Stimulated activated CD4-positive, alpha-beta T cell treated with anti-CD3 and anti-CD28 coated beads, Interleukin-4, amount 100 ng/mL, for 48 hours (primary cell): ENCODE data around the gene MYL4.
"Not testable (repeated sequence)": the region's sequence is repeated elsewhere in the genome, so short reads cannot be mapped to it uniquely, and the experiment has no call there.

Experiments
- DNase-seq, 2 donors: peaks; one replicate each; pipeline ENCODE4 v3.0.0-alpha.2; 2020; ENCODE audit warnings: low read depth in 2 of 2

Gene MYL4

GRCh38 chr17:47208744-47209488 lies at the start of gene MYL4:
Gene MYL4 (plus strand): TSS chr17:47209348. CDS start chr17:47209423, 75 bp downstream.
- no peak for DNase-seq

- DNase-seq: no peak
These were observed 47.0 kb upstream of the MYL4 start for GRCh38 chr17:47162013-47162622.

GRCh38 chr17:47164263-47164662 lies 44.9 kb upstream of the MYL4 start:
- no peak for DNase-seq

GRCh38 chr17:47165137-47165536 lies 44.0 kb upstream of the MYL4 start:
- no peak for DNase-seq

GRCh38 chr17:47166854-47167253 lies 42.3 kb upstream of the MYL4 start:
- DNase-seq: not testable (repeated sequence)

GRCh38 chr17:47168896-47169295 lies 40.3 kb upstream of the MYL4 start:
- not testable (repeated sequence) for DNase-seq

GRCh38 chr17:47170710-47171109 lies 38.4 kb upstream of the MYL4 start:
- no peak for DNase-seq

- DNase-seq: no peak
These were observed 36.2 kb upstream of the MYL4 start for GRCh38 chr17:47172696-47173565.

- DNase-seq: not testable (repeated sequence)
These were observed 34.3 kb upstream of the MYL4 start for GRCh38 chr17:47174823-47175222.

- no peak for DNase-seq
These were observed 32.7 kb upstream of the MYL4 start for GRCh38 chr17:47176389-47176826.

- no peak for DNase-seq
These were observed 31.9 kb upstream of the MYL4 start for GRCh38 chr17:47177261-47177660.

- no peak for DNase-seq
These were observed 30.0 kb upstream of the MYL4 start for GRCh38 chr17:47179141-47179540.

GRCh38 chr17:47180337-47180736 lies 28.8 kb upstream of the MYL4 start:
- no peak for DNase-seq

GRCh38 chr17:47180988-47181387 lies 28.2 kb upstream of the MYL4 start:
- DNase-seq: not testable (repeated sequence)

GRCh38 chr17:47184681-47185080 lies 24.5 kb upstream of the MYL4 start:
- no peak for DNase-seq

GRCh38 chr17:47188271-47188875 lies 20.8 kb upstream of the MYL4 start:
- DNase-seq: no peak

- peak; percentile 100 for DNase-seq
These were observed 20.0 kb upstream of the MYL4 start, which contains the start of gene CDC27 for GRCh38 chr17:47188876-47189731. Gene CDC27 (minus strand): TSS chr17:47189295. CDS start chr17:47189172, 123 bp downstream.

GRCh38 chr17:47189732-47190237 lies 19.4 kb upstream of the MYL4 start:
- DNase-seq: no peak

GRCh38 chr17:47190243-47190642 lies 18.9 kb upstream of the MYL4 start:
- DNase-seq: no peak

GRCh38 chr17:47190770-47191169 lies 18.4 kb upstream of the MYL4 start:
- no peak for DNase-seq

GRCh38 chr17:47192554-47192953 lies 16.6 kb upstream of the MYL4 start:
- DNase-seq: no peak
